Left ventricle myocardium inferior (tissue), 1 donor: ENCODE measurements around the gene KLHL36. TPM values are rescaled to one million over a fixed set of nuclear protein-coding genes. Genes with fewer than 3 reads are reported as not detected.

Experiments
- DNase-seq: peaks from one replicate; pipeline ENCODE4 v3.0.0-alpha.2; 2020
- H3K27ac ChIP-seq: fragments of 200-600 bp; replicated peaks from 2 replicates; pipeline ENCODE4 v1.8.0; 2021
- H3K27me3 ChIP-seq: fragments of 200-600 bp; 2 replicates; pipeline ENCODE4 v1.8.0; 2021; ENCODE audit warnings: low read depth
- H3K36me3 ChIP-seq: fragments of 200-600 bp; 2 replicates; pipeline ENCODE4 v1.8.0; 2021
- H3K4me1 ChIP-seq: fragments of 200-600 bp; 2 replicates; pipeline ENCODE4 v1.8.0; 2021
- H3K4me3 ChIP-seq: fragments of 200-600 bp; 2 replicates; pipeline ENCODE4 v1.8.0; 2021; ENCODE audit warnings: mild to moderate bottlenecking, moderate library complexity
- H3K9me3 ChIP-seq: fragments of 200-600 bp; replicated peaks from 2 replicates; pipeline ENCODE4 v1.8.0; 2021
- intact Hi-C: fragments of 100-400 bp; cut with micrococcal nuclease; formaldehyde crosslinking; loops from one replicate; pipeline ENCODE4 v1.11.0; 2022
- total RNA-seq: library from RNA; stranded (reverse); fragmentation: NEBNext Ultra II Directional; extraction: Animal tissue kit (Norgen Biotek cat#: 25700); gene quantifications from one replicate; pipeline ENCODE4 v1.2.1, GENCODE V29; 2021
- TF ChIP-seq, protein P1 (sequence below): fragments of 200-600 bp; IDR thresholded peaks from 2 replicates; pipeline ENCODE4 v1.8.0; 2021; ENCODE audit warnings: antibody characterized with exemption, mild to moderate bottlenecking, borderline replicate concordance
- donor health status: DM: no; HTN: yes; CAD: no; lungs with severe emphysema.

Gene KLHL36
- total RNA-seq, 1 donor from 2014 or later: 84.4 TPM

DNA sequence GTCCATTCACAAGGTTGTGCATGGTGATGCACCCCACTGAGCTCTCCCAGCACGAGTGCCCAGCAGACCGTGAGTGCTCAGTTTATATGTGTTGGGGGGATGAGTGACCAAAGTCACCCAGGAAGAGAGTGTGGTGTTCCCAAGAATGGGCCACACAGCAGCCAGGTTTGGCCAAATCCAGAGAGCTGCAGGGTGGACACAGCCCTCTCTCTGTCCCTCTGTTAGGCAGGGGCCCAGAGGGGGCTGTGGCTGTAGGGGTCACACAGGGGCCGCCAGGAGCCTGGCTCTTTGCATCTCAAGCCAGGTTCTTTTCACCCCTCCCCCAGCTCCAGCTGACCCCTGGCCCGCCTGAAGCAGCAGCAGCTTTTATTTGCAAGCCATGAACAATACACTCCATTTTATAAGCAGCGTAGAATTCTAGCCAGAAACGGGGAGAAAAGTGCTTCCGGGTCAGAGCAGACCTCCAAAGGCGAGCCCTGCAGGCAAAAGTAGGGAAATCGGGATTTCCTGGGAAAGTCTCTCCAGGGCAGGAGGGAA is 43.8 kb upstream of the KLHL36 start:
- peaks cover 19% of the 10 kb centered on the region for H3K4me1 ChIP-seq
- H3K9me3 ChIP-seq: peaks cover 9% of the 10 kb centered on the region
- no peaks in the 10 kb centered on the region for H3K36me3 ChIP-seq
- H3K27me3 ChIP-seq: no peaks in the 10 kb centered on the region
- no peak for DNase-seq
- intact Hi-C loops: no loop called here
- TF ChIP-seq, protein P1, sequence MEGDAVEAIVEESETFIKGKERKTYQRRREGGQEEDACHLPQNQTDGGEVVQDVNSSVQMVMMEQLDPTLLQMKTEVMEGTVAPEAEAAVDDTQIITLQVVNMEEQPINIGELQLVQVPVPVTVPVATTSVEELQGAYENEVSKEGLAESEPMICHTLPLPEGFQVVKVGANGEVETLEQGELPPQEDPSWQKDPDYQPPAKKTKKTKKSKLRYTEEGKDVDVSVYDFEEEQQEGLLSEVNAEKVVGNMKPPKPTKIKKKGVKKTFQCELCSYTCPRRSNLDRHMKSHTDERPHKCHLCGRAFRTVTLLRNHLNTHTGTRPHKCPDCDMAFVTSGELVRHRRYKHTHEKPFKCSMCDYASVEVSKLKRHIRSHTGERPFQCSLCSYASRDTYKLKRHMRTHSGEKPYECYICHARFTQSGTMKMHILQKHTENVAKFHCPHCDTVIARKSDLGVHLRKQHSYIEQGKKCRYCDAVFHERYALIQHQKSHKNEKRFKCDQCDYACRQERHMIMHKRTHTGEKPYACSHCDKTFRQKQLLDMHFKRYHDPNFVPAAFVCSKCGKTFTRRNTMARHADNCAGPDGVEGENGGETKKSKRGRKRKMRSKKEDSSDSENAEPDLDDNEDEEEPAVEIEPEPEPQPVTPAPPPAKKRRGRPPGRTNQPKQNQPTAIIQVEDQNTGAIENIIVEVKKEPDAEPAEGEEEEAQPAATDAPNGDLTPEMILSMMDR: no peak
- H3K27ac ChIP-seq: no peak overlapping the region
- H3K4me3 ChIP-seq: no peak overlapping the region

DNA sequence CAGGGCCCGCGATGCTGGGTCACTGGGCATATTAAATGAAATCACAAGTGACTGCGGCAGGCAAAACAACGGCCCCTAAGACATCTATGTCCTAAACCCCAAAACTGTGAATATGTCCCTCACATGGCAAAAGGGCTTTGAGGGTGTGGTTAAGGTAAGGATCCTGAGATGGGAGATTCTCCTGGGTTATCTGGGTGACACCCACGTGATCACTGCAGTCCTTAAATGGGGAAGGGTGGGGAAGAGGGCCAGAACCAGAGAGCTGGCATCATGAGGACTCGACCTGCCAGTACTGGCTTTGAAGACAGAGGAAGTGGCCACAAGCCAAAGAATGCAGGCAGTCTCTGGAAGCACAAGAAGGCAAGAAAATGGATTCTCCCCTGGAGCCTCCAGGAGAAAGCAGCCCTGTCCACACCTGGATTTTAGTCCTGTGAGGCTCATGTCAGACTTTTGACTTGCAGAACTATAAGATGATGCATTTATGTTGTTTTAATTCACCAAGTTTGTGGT is 42.9 kb upstream of the KLHL36 start:
- DNase-seq: no peak
- H3K9me3 ChIP-seq: peaks cover 9% of the 10 kb centered on the region
- no peaks in the 10 kb centered on the region for H3K27me3 ChIP-seq
- H3K27ac ChIP-seq: no peak overlapping the region
- intact Hi-C loops: no loop called here
- no peaks in the 10 kb centered on the region for H3K36me3 ChIP-seq
- TF ChIP-seq, protein P1: no peak
- H3K4me1 ChIP-seq: peaks cover 10% of the 10 kb centered on the region
- H3K4me3 ChIP-seq: no peak overlapping the region

DNA sequence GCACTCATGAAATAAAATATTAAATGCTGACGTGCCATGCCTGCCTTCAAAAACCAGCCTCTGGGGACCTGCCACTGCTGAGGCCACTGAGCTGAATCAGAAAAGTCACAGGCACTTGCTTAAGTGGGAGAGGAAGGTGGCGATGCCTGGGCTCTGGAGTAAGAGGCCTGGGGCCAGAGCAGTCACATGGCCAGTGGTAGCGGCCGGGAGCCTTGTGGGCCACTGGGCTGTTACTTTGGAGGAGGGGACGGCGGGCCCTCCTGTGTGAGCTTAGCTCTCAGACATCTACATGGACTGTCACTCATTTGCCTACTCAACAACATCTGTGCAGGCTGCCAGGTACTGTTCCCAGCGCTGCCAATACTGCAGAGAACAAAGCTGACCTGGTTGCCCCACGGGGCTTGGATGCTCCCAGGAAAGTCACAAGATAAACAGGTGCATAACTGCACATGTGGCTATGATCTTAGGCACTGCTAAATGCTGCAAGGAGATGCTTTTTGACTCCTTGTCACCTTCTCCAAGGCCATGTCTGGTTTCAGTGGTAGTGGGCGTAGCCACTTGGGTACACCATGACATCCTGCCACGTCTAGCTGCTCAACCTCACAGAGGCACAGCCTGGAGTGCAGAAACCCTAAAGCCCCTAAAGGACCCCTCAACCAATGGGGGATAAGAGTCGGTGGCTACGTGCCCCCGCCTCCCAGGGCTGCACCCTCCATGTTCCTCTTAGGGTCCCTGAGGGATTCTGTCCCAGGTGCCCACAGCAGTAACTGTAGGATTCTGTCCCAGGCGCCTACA is 42.0 kb upstream of the KLHL36 start:
- H3K27ac ChIP-seq: no peak overlapping the region
- no peaks in the 10 kb centered on the region for H3K27me3 ChIP-seq
- TF ChIP-seq, protein P1: no peak
- DNase-seq: no peak
- no peaks in the 10 kb centered on the region for H3K36me3 ChIP-seq
- peaks cover 9% of the 10 kb centered on the region for H3K4me1 ChIP-seq
- H3K9me3 ChIP-seq: peaks cover 9% of the 10 kb centered on the region
- no peak overlapping the region for H3K4me3 ChIP-seq
- intact Hi-C loops: no loop called here

DNA sequence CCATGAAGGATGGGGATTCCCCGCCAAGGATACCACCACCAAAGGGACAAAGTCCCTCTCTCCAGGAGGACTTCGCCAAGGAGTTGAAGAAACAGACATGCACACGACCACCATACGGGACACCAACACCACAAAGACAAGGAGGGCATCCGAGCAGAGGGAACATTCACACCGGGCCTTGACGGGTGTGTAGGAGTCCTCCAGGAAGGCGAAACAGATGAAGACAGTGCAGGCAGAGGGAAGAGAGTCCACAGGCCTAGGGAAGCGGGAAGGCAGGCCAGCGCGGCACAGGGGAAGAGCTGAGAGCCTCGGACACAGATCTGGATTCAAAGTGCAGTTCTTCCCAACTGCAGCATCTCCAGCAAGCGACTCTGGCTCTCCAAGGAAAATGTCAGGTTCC is 41.2 kb upstream of the KLHL36 start:
- H3K9me3 ChIP-seq: peaks cover 9% of the 10 kb centered on the region
- H3K27ac ChIP-seq: no peak overlapping the region
- no peak overlapping the region for H3K4me3 ChIP-seq
- intact Hi-C loops: no loop called here
- H3K4me1 ChIP-seq: peaks cover 12% of the 10 kb centered on the region
- TF ChIP-seq, protein P1: no peak
- H3K36me3 ChIP-seq: no peaks in the 10 kb centered on the region
- DNase-seq: no peak
- H3K27me3 ChIP-seq: no peaks in the 10 kb centered on the region

DNA sequence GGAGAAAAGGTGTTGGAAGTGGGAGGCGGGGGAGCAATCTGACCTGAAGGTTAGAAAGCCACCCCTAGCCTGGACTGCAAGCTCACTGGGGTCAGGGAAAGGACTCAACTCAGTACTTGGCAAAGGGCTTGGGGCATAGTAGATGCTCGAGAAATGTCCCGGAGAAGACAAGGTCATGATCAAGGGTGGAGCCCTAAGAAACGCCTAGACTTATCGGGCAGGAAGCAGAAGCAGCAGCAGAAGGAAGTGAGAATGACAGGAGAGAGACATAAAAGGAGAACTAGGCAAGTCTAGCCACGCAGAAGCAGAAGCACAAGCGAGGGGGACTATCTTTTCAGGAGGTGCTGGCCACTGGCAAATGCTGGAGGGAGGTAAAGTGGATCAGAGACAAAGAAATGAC is 40.6 kb upstream of the KLHL36 start:
- Histone ChIP-seq H3K9me3 (peaks cover 9% of the 10 kb centered on the region), H3K27me3 (no peaks in the 10 kb centered on the region), H3K27ac (no peak overlapping the region), H3K36me3 (no peaks in the 10 kb centered on the region), H3K4me3 (no peak overlapping the region), H3K4me1 (peaks cover 13% of the 10 kb centered on the region)
- TF ChIP-seq, protein P1: no peak
- intact Hi-C loops: no loop called here
- DNase-seq: no peak
